GM18499 (cell line): Measurements from ENCODE around the gene MED17.
A peak's percentile ranks its signal among the peaks of the same experiment; 100 is the strongest.
"Not testable (repeated sequence)": the region's sequence is repeated elsewhere in the genome, so short reads cannot be mapped to it uniquely, and the experiment has no call there.

Source experiments
- ATAC-seq: cut with Tn5 transposase; IDR thresholded peaks from one replicate; pipeline ENCODE4 v1.9.1; 2021; ENCODE audit warnings: moderate number of reproducible peaks; ENCODE audit not compliant: insufficient read depth, unreplicated experiment

Gene MED17

DNA sequence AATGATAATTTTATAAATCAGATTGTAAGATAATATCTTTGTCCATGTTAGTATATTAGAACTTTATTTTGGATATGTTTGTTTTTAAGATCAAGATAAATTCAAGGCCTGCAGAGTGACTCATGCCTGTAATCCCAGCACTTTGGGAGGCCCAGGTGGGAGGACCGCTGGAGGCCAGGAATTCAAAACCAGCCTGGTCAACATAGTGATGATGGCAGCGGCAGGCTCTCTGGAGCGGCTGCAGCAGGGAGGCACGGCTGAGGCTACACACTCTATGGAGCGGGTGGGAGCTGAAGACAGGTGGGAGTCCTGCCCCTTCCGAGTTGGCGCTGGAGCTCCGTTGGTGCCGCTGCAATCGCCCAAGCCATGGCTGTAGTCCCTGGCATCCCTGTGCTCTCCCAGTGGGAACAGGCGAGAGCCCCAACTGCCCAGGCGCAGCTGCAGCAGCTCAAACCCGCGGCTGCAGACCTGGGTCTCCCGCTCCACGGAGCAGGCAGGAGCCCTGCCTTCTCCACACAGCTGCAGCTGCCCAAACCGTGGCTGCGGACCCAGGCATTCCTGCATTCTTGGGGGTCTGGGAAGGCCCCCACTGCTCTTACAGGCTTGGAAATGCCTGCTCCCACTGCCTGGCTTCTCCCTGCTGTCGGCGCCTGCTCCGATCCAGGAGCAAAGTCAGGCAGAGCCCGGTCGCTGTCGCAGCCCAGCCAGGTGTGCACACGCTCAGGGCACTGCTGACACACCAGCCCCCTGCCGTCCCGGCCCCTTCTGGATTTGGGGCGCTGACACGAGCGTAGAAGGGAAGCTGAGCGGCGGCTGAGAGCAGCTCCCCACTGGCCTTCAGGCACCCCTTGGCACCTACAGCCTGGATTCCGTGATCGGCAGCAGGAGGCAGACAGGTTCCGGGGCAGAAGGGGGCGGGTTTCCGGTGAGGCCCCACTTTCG lies 25.9 kb upstream of the MED17 start:
- no peak for ATAC-seq

DNA sequence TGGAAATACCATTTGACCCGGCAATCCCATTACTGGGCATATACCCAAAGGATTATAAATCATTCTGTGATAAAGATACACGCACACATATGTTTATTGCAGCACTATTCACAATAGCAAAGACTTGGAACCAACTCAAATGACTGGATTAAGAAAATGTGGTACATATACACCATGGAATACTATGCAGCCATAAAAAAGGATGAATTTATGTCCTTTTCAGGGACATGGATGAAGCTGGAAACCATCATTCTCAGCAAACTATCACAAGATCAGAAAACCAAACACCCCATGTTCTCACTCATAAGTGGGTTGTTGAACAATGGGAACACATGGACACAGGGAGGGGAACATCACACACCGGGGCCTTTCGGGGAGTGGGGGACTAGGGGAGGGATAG lies 25.0 kb upstream of the MED17 start:
- not testable (repeated sequence) for ATAC-seq

DNA sequence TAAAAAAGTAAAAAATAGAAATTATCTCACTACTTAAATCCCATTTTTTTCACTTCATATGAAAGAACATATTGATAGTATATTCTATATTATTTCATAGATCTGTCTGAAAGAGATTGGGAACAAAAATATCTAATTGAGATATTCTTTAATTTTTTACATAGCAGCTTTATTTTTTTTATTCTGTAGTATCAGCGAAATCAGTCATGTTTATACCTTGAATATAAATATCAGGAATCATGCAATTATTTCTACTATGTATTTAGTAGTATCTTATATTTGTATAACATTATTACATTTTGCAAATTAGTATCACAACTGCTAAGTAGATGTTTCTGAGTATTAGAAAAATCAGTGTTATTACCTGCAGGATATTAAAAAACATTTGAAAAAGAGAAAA lies 22.2 kb upstream of the MED17 start:
- ATAC-seq, result no peak

DNA sequence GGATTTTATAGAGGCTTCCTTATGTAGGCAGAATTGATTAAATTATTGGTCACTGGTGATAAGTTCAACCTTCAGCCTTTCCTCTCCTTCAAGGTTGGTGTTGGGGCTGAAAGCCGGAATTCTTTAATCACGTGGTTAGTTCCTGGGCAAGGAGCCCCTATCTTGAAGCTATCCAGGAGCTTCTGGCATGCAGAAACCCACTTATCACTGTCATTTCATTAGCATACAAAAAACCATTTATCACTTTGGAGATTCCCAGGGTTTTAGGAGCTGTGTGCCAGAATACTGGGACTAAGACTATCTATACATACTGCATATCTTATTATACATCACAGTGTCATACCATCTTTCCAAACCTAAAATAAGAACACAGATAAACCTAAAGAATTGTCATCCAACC lies 18.5 kb upstream of the MED17 start:
- ATAC-seq, result no peak

DNA sequence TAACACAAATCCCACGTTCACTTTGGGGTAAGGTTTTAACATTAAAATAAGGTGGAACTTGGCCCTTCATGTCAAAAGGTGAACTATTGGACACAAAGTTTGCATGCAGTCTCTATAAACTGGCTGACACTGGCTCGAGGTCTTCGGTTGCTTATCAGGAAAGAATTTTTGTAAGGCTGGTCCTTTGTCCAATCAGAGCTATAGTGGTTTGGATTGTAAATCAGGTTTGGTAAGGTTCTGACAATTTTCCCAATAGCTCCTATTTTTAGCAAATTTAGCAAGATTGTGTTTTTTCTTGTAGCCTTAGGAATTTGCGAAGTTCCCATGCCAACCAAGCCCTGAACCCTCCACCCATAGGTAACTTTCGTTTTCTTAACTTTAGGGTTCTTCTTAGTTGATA lies 17.6 kb upstream of the MED17 start:
- no peak for ATAC-seq

DNA sequence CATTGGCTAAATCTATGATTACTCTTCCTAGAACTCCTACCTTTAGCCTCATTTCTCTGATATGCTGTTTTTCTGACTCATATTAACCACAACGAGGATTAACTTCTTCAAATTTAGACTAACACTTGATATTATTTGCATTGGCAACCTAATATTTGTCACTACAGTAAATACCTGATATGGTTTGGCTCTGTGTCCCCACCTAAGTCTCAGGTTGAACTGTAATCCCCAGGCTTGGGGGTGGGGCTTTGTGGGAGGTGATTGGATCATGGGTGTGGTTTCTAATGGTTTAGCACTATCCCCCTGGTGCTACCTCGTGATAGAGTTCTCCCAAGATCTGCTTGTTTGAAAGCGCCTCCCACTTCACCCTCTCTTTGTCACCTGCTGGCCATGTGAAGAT lies 17.1 kb upstream of the MED17 start:
- no peak for ATAC-seq

DNA sequence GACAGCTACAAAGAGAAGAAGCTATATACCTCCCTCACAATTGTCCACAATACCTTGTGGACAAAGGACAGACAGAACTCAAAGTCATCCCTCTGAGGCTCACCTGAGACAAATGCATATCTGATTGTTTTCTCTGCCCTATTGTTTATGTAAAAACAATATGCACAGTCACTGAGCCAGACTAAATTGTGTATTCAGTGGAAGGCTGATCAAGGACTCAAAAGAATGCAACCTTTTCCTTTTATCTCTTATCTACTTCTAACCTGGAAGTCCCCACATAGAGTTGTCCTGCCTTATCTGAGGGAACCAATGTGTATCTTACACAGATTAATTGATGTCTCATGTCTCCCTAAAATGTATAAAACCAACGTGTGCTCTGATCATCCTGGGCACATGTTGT lies 13.9 kb upstream of the MED17 start:
- no peak for ATAC-seq

DNA sequence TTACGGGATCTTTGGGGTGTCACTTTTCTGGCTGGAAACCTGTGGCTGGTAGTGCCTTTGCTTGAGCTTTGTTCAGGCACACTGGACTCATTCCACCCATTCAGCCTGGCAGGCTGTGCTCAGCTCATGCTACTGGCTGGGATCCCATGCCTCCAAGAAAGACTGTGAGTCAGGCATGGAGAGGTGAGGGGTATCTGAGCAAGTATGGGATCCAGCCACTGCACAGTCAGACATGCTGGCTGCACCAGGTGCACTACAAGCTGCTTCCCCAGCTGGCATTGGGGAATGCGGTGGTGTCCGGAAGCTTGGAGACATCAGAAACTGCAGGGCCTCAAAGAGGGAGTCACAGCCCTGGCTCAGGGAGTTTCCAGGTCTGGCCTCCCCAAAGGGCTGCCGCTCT lies 12.0 kb upstream of the MED17 start:
- no peak for ATAC-seq

DNA sequence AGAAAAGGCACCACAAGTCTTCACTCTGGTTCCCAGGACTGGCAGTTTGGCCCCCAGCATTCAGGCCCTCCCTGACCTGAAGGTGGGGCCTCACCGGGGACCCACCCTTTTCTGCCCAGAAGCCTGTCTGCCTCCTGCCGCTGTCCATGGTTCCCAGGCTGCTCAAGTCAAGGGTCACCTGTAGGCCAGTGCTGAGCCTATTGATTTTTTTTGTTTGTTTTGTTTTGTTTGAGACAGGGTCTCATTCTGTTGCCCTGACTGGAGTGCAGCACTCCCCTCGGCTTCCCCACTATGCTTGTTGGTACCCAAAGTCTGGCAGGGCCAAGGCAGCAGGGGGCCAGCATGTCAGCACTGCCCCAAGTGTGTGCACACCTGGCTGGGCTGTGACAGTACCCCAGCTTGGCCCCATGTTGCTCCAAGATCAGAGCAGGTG lies 11.0 kb upstream of the MED17 start:
- ATAC-seq, result no peak

DNA sequence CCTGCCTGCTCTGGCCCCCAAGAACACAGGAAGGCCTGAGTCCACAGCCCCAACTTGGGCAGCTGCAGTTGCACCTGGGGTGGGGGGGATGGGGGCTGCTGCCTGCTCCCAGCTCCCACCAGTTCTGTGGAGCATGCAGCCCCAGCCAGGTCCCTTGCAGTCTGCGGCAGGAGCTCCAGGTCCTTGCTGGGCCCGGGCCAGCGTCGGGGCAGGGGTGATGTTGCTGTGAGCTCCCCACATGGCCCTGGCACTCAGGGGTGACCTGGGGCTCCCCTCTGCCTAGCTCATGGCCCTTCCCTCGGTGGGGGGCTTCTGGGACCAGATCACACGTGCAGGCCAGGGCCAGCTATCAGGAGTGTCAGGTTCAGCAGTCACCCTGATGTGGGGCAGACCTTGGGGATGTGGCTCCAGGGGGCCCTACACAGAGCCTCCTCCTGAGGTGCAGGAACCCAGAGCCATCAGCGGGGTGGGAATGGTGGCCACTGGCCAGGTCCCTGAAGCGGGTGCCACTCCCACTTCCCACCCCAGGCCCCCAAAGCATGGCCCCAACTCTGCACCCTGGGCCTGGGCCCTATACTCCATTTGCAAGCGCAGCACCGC lies 10.4 kb upstream of the MED17 start:
- no peak for ATAC-seq

DNA sequence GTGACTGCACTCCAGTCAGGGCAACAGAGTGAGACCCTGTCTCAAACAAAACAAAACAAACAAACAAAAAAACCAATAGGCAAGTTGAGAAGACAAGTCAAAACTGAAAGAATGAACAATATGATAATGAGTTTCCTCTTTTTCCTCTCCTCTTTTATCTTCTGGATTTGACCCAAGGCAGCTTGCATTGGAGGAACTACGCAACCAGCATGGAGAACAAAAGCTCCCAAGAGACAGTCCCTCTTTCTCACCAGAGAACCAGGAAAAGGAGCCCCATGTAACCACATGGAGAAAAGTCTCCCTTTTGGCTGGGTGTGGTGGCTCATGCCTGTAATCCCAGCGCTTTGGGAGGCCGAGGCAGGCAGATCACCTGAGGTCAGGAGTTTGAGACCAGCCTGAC lies 9.5 kb upstream of the MED17 start:
- ATAC-seq, result not testable (repeated sequence)

DNA sequence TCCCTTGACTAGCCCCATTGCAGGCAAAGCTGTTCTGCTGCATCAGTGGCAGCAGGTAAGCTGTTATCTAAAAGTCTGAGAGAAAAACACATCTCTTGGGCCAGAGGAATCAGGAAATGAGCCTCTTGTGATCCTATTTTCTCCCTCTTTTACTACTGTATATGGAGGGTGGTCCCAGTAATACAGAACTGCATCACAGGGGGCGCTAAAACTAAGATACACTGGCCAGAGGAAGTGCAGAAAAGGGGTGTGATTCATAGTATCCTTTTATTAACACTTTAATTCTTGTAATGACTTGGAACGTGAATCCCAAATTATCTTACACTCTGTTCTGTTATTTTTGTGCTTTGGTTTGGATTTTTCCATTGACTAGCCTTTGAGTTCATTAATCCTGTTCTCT lies 8.8 kb upstream of the MED17 start:
- ATAC-seq, result no peak

DNA sequence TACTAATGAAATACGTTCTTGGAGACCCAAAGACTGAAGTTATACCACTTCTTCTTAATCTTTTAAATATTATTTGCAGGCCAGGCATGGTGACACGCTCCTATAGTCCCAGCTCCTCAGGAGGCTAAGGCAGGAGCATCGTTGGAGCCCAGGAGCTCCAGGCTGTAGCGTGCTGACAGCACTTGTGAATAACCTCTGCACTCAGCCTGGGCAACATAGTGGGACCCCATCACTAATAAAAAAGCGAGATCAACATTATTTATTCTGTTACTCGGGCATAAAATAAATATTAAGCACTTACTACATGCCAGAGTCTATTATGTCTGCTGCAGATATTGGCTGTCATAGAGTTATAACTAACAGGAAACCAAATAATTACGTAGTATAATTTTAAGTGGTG lies 720 bp upstream of the MED17 start:
- ATAC-seq, result no peak

DNA sequence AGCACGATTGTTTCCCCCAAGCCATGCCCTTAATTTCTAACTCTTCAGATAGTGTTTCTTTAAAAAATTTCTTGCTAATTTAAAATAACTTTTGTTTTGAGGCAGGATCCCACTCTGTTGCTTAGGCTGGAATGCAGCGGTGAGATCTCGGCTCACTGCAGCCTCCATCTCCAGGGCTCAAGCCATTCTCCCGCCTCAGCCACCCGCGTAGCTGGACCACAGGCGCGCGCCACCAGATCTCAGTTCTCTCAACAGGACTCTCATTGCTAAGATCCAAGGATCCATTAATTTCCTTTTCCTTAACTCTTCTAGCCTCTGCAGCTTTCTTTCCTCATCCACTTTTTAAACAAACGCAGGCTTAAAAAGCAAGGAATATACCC lies 327 bp upstream of the MED17 start:
- ATAC-seq, result peak; percentile 30

DNA sequence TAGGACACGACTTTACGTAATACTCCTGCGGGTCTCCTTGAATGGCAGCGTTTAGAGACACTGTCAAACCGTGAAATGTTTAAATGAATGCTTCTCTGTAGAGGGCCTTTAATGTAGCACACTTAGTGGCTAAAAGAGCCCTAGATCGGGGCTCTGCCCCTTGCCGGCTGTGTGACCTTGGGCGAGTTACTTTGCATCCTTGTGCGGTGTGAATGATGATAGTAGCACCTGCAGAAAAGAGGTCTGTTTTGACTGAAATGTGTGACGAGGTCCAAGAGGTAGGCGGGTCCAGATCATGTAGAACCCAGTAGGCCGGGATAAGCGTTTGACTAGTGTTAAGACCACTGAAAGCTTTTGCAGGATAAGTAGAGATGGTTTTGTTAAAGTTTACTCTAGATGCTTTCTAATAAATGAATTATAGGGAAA lies 866 bp downstream of the MED17 start:
- ATAC-seq, result peak; percentile 27

DNA sequence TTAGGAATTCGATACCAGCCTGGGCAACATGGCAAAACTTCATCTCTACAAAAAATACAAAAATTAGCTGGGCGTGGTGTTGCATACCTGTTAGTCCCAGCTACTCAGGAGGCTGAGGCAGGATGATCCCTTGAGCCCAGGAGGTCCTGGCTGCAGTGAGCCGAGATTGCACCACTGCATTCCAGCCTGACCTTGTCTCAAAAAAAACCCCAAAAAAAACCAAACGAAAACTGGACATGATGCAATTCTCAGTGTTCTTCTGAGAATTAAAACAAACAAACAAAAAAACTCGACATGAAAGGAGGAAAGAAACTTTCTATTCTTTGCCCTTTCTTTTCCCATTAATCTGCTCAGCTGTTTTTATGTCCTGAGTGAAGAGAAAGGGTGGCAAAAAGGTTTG lies 7.4 kb downstream of the MED17 start:
- no peak for ATAC-seq

DNA sequence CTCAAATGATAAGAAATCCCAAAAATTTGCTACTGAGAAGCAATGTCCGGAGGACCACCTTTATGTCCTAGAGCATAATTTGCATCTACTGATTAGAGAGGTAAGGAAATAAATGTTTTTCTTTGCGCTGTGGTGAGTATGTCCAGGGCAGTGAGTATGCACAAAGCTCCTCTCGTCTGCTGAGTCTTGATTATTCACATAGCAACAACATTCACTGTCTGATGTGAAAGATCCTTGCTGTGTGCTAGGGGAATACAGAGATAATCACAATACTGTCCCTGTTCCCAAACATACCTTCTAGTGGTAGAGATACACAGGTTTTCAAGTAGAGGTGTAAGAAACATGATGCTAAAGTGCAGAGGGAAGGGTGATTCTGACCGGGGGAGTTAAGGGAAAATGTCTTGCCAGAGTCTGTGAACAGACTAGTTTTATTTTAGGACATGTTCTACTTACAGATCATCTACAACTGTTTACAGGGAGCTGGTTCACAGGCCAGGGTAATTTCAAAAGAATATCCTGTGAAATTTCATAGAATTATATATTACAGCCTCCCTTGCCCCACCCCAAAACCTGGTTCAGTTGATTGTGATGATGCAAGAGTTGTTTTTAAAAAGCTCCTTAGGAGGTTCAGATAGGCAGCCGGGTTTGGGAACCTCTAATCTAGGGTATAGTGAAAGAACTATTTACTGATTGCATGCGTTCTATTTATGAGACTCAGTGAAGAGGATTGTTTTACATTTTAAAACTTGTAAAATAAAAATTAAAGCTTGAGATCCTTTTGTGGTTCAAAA lies 12.6 kb downstream of the MED17 start:
- no peak for ATAC-seq

DNA sequence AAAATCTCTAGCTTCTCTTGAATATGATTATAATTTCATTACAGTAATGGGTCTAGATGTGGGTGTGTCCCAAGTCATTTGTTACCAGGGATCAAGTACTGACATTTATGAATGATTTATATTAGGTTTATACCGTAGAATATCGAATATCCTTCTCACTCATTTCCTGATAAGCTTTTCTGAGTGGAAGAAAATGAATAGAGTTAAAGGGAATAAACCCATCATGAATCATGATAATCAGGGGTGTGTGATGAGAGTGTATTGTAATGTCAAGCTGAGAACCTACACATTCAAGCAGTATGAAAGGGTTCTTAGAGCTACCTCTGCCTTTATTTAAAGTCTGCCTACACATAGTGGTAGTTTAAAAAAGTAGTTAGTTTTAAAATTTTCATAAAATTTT lies 17.3 kb downstream of the MED17 start:
- no peak for ATAC-seq

DNA sequence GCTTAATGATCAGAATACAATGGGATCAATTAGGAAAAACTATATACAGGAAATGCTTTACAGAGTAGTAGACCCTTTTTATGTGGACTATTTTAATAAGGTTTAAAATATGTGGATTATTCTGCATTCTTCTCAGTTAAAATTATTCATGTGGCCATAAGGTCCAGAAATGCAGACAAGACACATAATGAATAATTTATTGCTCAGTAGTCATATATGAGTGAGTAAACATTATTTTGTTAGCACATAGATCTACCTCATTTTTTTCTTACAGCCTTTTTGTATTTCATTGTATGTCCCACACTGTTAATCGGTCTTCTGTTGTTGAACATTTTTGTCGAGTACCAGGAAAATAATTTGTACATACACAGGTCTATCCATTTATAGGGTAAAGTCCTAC lies 20.8 kb downstream of the MED17 start:
- ATAC-seq, result no peak

DNA sequence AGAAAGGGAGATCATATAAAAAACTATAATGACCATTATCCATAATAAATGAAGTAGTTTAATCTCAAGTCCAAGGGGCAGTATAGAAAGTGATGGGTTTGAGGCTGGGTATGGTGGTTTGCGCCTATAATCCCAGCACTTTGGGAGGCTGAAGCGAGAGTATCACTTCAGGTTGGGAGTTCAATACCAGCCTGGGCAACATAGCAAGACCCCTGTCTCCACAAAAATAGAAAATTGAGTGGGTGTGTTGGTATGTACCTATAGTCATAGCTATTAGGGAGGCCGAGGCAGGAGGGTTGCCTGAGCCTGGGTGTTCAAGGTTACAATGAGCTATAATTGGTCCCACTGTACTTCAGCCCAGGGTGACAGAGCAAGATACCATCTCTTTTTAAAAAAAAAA lies 23.9 kb downstream of the MED17 start:
- no peak for ATAC-seq

DNA sequence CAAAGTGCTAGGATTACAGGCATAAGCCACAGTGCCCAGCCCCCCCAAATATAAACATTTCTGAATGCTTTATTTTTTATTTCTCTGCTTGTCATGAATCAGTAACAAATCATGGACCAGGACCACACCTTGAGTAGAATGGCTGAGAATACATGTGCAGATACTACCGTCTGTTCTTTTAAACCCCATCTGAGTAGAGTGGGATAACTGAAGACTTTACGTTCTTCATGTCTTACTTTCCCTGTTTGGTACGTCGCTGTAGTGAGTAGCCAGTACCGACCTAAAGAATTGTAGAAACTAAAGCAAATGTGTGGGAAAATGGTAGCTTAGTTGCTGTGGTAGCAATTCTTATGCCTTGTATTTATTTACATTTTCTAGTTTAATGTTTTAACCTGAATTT lies 29.9 kb downstream of the MED17 start:
- ATAC-seq, result no peak
